SW 1271 (cell line): Measurements from ENCODE around the gene TGFBR3.
A peak's percentile ranks its signal among the peaks of the same experiment; 100 is the strongest.
"Not testable (repeated sequence)": the region's sequence is repeated elsewhere in the genome, so short reads cannot be mapped to it uniquely, and the experiment has no call there.

Experiments
- DNase-seq, 2 experiments: peaks; one replicate each; lab custom pipeline; 2025; lab: John Stamatoyannopoulos, UW

TGFBR3 gene

DNA sequence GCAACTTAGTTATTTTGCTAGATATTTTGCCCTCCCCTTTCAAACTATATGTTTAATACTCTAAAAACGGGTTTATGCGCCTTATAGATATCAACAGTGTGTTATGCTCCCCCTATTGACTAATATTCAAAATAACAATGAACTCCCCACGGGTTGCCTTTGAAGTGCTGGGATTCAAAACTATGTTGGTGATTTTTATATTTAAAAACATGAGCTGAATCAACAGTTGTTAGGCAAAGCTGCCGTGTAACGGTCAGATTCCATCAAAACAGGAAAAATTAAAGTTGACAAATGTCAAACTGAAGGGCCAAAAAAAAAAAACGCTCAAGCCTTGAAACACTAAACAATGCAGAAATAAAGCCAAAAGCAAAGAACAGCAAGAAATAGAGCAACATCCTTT is 2.5 kb downstream of the TGFBR3 start:
- DNase-seq = peak in 1 of 2 experiments; percentile 29

DNA sequence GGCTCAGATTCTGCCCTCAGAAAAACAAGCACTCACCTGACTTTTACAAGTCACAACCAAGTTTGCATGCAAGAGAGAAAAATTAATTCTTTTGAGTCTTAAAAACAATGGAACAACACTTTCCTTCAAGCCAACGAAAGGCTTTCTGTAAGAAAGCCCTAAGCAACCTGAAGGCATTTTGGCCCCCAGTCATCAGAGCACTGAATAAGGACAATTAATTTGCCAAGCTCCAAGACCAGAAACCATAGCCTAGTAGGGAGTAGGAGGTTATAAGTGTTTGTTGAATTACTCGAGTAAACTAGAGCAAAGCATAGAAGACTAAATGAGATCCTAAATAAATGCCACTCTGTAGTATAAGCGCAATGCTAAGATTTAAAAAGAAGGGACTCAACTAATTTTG is 4.7 kb downstream of the TGFBR3 start:
- no peak for DNase-seq

DNA sequence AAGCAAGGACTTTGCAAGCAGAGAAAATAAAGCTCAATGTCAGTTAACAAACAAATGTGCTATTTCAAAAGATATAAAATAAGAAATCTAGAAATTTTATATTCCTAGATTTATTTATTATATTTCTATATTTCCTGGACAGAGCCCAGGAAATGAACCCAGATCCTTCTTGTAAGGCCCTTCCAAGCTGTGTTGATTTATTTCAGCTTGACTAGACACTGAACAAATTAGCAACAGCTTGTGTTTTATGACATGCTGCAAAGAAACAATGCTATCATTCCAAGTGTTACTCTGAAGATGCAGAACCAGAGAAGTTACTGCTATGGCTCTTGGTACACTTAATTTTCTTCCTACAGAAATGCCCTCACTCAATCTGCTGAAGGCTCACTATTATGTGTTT is 6.2 kb downstream of the TGFBR3 start:
- no peak for DNase-seq

DNA sequence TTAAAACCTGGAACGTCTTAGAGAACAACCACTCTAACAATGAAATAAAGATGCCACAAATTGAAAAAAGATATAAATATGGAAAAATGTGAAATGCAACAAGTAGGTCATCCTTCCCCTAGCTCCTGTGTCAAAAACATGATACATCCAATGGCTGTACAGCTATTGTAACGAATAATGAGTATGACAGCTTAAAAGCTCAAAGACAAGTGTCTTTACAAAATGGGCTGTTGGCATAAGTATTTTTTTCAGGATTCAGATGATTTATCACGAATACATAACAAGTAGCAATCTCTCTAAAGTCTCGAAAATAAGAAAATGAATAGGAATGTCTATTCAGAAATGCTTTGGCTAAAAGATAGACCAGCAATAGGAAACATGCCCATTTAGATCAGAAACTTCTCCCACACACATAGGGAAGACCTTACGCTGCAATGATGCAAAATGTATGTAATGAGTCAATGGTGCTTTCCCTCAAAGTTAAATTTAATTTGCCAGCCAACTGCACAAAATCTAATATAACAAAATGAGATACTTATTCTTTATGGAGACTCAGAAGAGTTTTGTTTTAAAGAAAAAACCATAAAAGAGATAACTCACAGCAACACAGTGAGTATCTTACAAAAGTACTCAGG is 8.3 kb downstream of the TGFBR3 start:
- no peak for DNase-seq

DNA sequence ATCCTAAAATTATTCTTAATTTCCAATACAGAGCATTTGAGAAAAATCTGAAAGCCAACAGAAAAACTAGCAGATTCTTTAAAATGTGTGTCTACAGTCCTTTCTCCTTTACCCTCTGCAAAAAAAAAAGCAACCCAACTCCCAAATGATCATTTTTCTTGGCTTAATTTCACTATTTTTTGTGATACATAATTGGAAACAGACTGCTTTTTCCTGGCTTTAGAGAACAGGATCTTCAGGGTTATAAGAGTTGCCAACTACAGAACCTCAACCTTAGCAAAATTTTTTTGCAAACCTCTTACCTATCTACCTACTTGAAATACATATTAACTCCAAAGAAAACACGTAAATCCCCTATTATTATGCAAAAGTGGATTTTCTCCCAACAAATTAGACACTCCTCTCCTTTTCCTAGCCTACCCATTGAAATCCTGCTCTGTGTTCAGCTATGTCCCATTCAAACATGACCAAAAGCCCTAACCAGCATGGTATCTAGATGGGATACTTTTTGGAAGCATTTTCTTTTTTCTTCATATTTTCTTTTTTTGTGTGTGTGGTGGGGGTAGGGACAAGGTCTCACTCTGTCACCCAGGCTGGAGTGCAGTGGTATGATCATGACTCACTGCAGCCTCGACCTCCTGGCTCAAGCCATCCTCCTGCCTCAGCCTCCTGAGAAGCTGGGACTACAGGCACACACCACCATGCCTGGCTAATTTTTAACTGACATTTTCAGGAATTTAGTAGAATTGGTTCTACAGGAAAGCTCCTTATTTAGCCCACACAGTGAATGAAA is 9.0 kb downstream of the TGFBR3 start:
- no peak for DNase-seq

DNA sequence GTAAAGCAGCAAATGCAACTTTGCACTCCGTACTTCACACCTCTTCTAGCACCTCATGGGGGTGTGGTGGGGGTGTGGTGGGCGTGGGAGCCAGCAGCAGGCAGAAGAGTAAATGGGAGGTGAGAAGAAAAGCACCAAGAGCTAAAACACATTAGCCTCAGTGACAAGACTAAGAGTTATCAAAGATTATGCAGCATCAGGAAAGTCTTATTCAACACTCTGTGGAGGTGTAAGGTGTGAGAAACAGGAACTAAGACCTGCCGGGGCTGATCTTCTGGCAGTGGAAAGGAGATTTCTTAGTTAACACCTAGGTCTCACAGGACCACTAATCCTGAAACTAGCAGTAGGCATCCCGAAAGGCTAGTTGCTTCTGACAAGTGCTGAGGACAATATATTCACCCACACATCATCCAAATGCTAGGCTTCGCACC is 9.9 kb downstream of the TGFBR3 start:
- no peak for DNase-seq

DNA sequence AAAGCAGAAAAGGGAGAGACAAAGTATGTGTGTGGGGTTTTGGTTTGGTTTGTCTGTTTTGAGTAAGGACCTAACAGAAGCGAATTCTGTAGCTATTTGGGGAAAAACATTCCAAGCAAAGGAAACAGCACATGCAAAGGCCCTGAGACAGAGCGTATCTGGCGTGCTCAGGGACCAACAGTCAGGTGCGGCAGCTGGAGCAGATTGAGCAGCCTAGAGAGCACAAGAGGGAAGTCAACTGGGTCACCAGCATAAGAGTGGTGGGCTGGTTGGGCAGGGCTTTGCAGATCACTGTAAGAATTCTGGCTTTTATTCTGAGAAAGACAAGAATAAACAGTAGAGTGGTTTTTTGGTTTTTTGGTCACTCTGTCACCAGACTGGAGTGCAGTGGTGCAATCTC is 11.8 kb downstream of the TGFBR3 start:
- DNase-seq = no peak

DNA sequence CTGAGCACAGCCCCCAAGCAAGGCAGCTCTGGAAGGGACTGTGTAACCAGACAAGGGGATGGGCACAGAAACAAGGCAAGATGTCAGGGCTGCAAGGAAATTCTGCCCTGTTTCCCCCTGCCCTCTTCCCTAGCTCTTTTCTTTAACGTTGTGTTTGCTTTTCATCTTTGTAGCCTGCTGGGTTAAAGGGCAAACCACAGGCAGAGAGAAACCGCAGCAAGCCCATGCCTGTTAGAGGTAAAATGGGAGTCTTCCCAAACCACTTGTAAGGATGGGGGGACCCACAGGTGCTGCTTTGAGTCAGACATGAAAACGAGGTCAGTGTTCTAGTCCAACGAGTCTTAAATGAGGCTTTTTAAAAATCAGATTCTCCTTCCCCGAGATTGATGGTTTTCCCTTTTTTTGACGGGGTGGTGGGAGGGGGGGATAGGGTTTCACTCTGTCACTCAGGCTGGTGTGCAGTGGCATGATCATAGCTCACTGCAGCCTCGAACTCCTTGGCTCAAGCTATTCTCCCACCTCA is 13.3 kb downstream of the TGFBR3 start:
- DNase-seq = no peak

DNA sequence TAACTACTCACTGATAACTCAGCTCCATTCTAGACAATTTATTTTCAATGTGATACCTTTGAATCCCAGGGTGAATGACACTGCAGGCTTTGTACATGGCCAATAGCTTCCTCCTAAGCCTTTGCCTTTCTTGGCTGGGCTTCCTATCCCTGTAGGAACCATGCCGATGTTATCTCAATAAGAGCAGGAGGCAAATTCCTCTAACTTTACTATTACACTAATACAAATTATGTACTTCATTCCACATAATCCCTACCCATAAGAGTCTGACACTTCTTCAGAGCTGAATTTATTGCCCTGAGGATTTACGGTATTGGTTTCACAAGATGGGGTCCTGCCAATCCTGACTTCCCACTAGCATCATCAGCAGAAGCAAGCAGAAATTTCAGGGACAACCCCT is 14.0 kb downstream of the TGFBR3 start:
- no peak for DNase-seq

DNA sequence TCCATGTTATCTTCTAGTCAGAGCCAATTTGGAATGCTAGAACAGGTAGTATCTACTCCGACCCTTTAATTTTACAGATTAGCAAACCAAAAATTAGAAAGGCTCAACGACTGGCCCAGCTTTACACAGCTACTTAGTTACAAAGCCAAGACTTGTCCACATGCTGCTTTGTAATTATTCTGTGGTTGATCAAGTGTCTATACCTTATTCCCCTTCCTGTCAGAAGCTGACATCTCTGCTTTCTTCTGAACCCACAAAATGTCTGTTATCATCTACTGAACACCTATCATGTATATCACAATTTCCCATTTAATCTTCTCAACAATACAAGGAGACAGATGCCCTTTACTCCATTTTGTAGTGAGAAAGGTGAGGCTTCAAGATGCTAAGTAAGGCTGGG is 15.6 kb downstream of the TGFBR3 start:
- no peak for DNase-seq

DNA sequence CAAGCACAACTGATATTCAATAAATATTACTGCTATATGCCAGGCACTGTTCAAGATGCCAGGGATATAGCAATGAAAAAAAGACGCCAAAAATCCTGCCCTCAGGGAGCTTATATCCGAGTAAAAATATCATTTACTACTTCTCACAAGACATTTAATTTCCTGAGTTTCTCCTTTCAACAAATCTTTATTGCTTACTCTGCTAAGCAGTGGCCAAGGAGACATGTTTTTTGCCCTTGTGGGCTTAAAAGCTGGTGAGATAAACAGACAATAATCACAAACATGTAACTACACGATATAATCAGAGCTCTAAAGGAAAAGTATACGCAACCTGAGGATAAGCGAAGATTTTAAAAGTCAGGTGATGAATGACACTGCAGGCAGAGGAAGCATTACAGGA is 19.5 kb downstream of the TGFBR3 start:
- no peak for DNase-seq

DNA sequence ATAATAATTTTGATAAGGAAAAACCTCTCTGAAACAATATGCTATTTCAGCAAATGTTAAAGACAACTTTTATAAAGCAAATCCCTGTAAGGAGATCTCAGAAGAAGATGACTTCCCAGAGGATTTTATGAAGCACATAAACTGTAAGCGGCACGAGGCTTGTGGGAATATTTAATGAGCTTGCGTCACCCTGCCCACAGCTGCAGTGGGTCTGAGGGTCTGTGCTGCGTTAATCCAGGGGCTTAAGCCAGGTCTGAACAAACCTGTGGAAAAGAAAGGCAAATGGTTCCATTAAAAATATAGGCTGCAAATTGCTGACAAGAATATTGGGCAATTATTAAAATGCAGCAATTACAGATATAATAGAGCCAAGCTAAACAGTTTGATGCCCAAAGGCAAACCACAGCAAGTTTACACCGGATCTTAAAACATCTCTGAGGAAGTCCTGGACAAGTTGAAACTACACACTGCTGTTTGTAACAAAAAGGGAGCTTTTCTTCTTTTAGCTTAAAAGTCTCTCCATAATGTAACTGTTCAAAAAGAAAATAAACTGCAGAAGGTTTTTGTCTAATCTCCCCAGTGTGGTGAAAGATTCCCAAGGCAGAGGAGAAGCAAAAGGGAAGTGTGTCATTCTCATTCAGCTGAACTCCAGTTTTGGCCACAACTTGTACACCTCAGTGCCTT is 21.8 kb downstream of the TGFBR3 start:
- DNase-seq = no peak

DNA sequence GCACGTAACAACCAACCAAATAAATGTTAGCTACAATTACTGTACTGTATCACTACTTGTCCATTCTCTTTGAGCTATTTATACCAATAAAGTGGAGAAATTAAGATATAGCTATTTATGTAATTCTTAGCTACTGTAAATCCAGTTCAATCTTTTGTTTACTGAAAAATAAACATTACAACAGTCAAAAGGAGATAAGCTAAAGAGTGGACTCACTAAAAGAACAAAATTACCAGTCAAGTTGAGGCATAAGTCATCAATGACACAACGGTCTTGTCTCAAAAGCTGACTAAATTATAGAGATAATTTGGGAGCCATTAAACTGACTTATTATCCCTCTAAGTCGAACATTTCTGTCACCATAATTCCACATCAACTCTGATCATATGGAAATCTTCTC is 22.5 kb downstream of the TGFBR3 start:
- no peak for DNase-seq

DNA sequence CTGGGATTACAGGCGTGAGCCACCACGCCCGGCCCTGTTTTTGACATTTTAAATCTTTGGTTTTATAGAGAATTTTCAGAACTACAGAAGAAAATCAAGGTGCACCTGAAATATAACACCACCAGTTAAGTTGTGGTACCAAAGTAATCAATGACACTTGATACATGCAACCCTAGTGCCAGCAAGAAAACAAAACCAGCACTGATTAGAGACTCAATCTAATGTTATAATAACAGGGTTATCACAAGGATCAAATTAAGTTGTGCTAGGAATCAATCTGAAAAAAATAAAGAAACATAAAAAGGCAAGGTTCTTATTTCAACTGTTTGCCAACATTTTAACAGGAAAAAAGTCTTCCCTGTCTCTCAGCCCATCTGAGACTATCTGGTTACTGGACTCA is 23.8 kb downstream of the TGFBR3 start:
- no peak for DNase-seq

DNA sequence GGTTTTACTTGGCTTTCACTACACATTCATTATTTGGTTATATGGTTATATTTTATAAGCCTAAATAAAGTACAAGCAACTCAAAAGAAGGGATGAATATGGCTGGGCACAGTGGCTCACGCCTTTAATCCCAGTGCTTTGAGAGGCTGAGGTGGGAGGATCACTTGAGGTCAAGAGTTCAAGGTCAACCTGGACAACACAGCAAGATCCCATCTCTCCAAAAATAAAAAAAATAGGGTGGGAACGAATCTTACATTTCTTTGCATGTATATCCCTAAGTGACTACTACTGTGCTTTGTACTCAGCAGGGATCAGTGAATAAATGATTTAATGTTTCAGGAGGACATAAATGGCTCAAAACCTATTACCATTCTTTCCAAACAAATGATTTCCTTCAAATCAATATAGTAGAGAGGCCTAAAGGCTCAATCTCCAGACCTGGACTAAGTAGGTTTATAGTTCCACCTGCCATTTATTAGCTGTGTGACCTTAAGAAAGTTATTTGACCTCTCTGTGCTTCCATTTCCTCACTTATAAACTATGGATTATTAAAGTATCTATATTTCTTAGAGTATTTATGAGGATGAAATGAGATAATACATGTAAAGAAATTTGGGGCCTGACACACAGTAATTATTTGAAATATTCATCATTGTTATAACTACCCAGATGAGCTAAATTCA is 28.3 kb downstream of the TGFBR3 start:
- DNase-seq = no peak

DNA sequence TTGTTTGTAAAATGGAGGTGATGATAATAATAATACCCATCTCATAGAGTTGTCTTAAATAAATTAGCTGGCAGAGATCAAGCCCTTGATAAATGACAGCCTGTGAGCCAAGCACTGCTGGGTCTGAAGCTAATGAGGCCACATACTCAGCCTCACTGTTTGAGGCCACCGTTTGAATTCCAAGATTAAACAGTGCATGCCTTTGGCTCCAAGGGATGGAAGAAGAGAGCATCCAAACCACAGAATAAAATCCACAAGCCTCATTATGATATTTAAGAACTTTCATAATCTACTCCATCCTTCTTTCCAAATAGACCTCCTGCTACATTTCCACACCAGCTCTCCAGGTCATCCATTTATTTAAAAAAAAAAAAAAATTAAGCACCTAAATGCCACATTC is 29.0 kb downstream of the TGFBR3 start:
- no peak for DNase-seq

DNA sequence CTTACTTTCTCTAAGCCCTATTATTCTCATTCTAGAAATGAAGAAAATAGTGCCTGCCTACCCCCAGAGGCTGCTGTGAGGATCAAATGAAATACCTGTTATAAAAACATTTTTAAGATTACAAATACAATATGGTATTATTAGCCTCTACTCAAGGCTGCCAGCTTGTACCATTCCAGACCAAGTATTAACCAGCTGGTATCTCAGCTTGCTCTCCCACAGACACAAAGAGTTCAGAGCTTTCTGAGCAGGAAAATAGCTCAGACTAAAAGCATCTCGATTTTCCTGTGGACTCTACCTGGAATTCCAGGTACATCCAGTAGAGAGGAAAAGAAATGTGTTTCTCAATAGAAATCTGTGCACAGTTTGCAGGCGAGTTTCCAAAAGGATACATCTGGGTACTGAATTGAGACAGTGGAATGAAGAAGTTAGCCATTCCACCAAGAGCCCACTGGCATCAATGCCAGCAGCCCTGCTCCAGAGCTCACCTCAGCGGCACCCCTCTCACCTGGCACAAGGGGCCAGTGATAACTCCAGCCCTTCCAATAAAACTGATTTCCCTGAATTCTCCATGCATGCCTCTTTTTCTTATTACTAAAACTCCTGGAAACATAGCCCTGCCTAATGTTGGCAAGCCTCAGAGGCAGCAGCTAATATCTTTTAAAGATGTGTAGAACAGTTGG is 31.0 kb downstream of the TGFBR3 start:
- DNase-seq = no peak

DNA sequence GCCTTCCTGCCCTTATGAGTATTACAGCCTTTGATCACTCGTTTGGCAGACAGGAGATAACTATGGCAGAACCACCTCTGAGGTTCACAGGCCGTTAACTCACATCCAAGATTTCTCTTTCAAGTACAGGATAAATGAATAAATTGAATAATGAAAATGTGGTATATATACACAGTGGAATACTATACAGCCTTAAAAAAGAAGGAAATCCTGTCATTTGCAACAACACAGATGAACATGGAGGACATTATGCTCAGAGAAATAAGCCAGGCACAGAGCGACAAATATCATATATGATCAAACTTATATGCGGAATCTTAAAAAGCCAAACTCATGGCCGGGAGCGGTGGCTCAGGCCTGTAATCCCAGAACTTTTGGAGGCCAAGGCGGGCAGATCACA is 32.6 kb downstream of the TGFBR3 start:
- DNase-seq = no peak

DNA sequence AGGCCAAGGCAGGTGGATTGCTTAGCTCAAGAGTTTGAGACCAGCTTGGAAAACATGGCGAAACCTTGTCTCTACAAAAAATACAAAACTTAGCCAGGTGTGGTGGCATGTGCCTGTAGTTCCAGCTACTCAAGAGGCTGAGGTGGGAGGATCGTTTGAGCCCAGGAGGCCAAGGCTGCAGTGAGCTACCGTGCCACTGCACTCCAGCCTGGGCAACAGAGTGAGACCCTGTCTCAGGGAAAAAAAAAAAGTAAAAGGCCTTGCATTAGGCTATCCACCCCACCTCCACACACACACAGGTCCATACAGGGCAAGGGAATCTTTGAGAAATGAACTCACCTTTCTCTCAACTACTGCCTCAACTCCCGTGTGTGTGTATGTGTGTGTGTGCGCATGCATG is 33.9 kb downstream of the TGFBR3 start:
- DNase-seq = not testable (repeated sequence)

DNA sequence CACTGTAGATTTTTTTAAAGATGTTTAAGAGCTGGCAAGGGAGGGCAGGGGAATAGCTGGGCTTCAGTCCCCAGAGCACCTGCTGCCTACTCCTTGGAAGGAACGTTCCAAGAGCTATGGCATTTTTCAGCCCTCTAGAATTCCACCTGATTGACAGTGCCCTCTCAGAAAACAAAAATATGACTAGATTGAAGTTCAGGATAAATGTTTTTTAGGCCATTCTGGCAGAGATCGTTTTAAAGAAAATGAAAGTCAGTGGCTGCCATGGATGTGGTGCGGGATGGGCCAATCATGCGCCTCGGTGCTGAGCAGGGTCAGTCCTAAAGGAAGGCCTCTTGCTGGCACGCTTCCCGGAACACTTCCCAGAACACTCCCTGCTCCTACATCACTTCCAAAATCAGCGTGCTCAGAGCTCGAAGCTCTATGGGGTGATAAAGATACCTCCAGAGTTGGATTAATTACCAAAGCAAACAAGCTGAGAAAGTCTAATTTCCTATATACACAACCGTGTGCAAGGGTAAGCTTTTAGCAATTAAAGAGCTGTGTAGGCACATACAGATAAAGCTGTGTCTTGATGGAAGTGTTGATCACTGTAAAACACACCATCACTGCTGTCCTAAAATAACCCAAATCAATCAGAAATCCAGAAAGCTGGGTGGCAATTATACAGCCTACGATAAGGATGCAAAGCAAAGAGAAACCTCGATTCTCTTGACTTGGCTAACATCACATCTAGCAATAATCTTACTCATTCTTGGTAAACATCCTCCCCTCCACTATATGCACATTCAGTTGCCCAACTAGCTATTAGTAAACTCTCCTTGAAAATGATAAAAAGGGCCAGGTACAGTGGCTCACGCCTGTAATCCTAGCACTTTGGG is 34.6 kb downstream of the TGFBR3 start:
- DNase-seq = no peak

DNA sequence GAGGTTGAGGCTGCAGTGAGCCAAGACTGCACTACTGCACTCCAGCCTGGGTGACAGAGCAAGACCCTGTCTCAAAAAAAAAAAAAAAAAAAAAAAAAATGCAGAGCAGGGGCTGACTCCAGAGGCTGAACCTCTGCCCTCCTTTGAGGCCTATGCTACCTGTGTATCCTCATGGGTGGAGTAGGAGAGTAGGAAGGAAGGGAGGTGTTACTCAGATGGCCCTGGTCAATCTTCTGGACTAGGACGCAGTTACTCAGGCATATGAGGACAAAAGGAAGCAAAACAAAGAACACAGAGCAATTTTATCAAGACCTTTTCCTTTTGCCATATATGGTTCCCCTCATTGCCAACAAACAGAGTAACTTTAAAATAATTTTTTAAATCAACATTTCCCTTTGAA is 35.2 kb downstream of the TGFBR3 start:
- DNase-seq = no peak
